Activated T-cell treated with anti-CD3 and anti-CD28 coated beads, Interleukin-2, amount 50 U/mL, for 72 hours (primary cell): ENCODE data around the gene SCYL3. TPM values are rescaled to one million over a fixed set of nuclear protein-coding genes. Genes with fewer than 3 reads are reported as not detected.

Source experiments
- ATAC-seq, 2 donors: fragments of 150-1000 bp; cut with Tn5 transposase; replicated peaks in 1 of 2; 2 replicates each; pipeline ENCODE4 v1.10.0; 2021; ENCODE audit warnings: moderate library complexity in 2 of 2, mild to moderate bottlenecking in 1 of 2
- DNase-seq, 2 donors: peaks; one replicate each; pipeline ENCODE4 v3.0.0; 2021 to 2022; ENCODE audit warnings: mixed read lengths in 1 of 2
- H3K27ac Mint-ChIP-seq: one replicate; pipeline ENCODE4 v1.8.0; 2022; ENCODE audit warnings: mild to moderate bottlenecking, moderate library complexity, mixed read lengths
- H3K27me3 Mint-ChIP-seq: one replicate; pipeline ENCODE4 v1.8.0; 2022; ENCODE audit warnings: low read depth, mixed read lengths
- H3K36me3 Mint-ChIP-seq, 2 donors: one replicate each; pipeline ENCODE4 v1.8.0; 2022; ENCODE audit warnings: mixed read lengths in 2 of 2, mild to moderate bottlenecking in 1 of 2; ENCODE audit not compliant: insufficient read depth in 2 of 2
- H3K4me1 Mint-ChIP-seq: one replicate; pipeline ENCODE4 v1.8.0; 2022; ENCODE audit warnings: low read depth, mixed read lengths
- H3K4me3 Mint-ChIP-seq, 2 donors: one replicate each; pipeline ENCODE4 v1.8.0; 2022; ENCODE audit warnings: mild to moderate bottlenecking in 2 of 2, mixed read lengths in 2 of 2, moderate library complexity in 2 of 2
- H3K9me3 Mint-ChIP-seq, 2 donors: one replicate each; pipeline ENCODE4 v1.8.0; 2022; ENCODE audit warnings: mixed read lengths in 2 of 2
- total RNA-seq, 2 donors: library from RNA; stranded (reverse); gene quantifications; one replicate each; pipeline ENCODE4 v1.2.3, GENCODE V29; 2022

SCYL3 gene
- total RNA-seq, 2 donors from 2014 or later = 17.9 to 19.1 TPM

- Mint-ChIP-seq H3K36me3 (no peaks in the 10 kb centered on the region), H3K27ac (no peak overlapping the region), H3K9me3 (no peaks in the 10 kb centered on the region), H3K4me3 (peak overlapping the region in 1 of 2 donors; percentile 16), H3K4me1 (peaks cover 24% of the 10 kb centered on the region), H3K27me3 (no peaks in the 10 kb centered on the region)
- ATAC-seq = no peak
- DNase-seq = no peak
Measured at GRCh38 chr1:169915150-169915549, 21.5 kb upstream of the SCYL3 start.

DNA sequence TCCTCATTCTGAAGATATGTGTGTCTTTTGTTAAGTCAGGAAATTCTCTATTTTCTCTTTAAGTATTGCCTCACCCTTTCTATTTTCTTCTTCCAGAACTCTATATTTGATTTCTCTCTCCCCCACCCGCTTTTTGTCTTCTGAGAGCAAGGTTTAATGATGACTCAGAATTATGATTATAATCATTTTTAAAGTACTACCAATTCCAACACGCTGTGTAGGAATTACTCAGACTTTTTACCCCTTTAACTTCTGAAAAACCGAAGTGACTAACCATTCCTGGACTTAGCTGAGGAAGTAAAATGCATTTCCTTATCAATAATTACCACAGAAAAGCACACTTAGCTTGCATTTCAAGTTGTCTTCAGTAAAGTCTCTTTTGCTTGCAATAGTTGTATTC, 20.8 kb upstream of the SCYL3 start:
- Mint-ChIP-seq H3K36me3 (no peaks in the 10 kb centered on the region), H3K4me3 (peak overlapping the region in 1 of 2 donors; percentile 21), H3K27ac (peak overlapping the region; percentile 7), H3K9me3 (no peaks in the 10 kb centered on the region), H3K4me1 (peaks cover 24% of the 10 kb centered on the region), H3K27me3 (no peaks in the 10 kb centered on the region)
- peak in 1 of 2 donors; percentile 65 for ATAC-seq
- DNase-seq = no peak

DNA sequence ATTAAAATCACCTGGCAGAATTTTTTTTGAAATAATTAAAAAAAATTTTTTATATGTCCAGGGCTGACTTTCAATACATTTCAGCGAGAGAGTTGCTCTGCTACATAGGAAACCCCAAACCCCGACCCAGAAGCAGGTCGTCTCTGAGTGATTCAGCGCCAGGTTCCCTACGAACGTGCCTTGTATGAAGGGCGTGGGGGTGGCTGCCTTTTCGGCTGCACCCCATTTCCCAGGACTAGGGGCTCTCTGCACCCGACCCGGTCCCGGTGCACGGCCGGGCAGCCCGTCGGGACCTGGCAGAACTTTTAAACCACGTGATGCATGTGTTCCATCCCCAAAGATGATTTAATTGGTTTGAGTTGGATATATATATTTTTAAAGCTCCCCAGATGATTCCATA, 15.8 kb upstream of the SCYL3 start:
- DNase-seq (no peak), ATAC-seq (no peak)
- Mint-ChIP-seq H3K4me3 (no peak overlapping the region), H3K4me1 (peaks cover 20% of the 10 kb centered on the region), H3K36me3 (no peaks in the 10 kb centered on the region), H3K27ac (no peak overlapping the region), H3K9me3 (no peaks in the 10 kb centered on the region), H3K27me3 (no peaks in the 10 kb centered on the region)

- DNase-seq (no peak), ATAC-seq (no peak)
- H3K9me3 Mint-ChIP-seq = no peaks in the 10 kb centered on the region
- H3K4me3 Mint-ChIP-seq = no peak overlapping the region
- H3K27ac Mint-ChIP-seq = no peak overlapping the region
- no peaks in the 10 kb centered on the region for H3K27me3 Mint-ChIP-seq
- H3K36me3 Mint-ChIP-seq = peaks cover 0 to 1% of the 10 kb centered on the region in 2 donors
- H3K4me1 Mint-ChIP-seq = peaks cover 29% of the 10 kb centered on the region
Measured at GRCh38 chr1:169906938-169907337, 13.2 kb upstream of the SCYL3 start.

DNA sequence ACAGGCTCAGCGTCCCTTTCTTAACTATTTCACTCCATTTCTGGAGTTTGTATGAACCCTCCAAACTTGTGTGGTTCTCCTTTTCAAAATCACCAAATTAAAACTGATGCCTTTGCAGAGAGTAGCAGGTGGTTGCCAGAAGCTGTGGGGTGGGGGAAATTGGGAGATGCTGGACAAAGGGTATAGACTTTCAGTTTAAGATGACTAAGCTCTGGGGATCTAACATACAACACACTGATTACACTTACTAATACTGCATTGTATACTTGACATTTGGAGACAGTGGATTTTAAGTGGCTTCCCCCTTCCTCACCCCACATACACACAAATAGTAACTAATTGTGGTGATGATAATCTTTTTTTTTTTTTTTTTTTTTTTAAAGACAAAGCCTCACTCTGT, 11.1 kb upstream of the SCYL3 start:
- peaks cover 0 to 1% of the 10 kb centered on the region in 2 donors for H3K36me3 Mint-ChIP-seq
- DNase-seq (no peak), ATAC-seq (no peak)
- H3K9me3 Mint-ChIP-seq = no peaks in the 10 kb centered on the region
- no peaks in the 10 kb centered on the region for H3K27me3 Mint-ChIP-seq
- peaks cover 23% of the 10 kb centered on the region for H3K4me1 Mint-ChIP-seq
- no peak overlapping the region for H3K27ac Mint-ChIP-seq
- no peak overlapping the region for H3K4me3 Mint-ChIP-seq

- H3K27ac Mint-ChIP-seq = no peak overlapping the region
- peaks cover 13% of the 10 kb centered on the region for H3K4me1 Mint-ChIP-seq
- no peak for DNase-seq
- peaks cover 0 to 1% of the 10 kb centered on the region in 2 donors for H3K36me3 Mint-ChIP-seq
- H3K27me3 Mint-ChIP-seq = peaks cover 6% of the 10 kb centered on the region
- ATAC-seq = no peak
- no peaks in the 10 kb centered on the region for H3K9me3 Mint-ChIP-seq
- H3K4me3 Mint-ChIP-seq = peak overlapping the region; percentile 7 to 42
Measured at GRCh38 chr1:169902751-169903150, 9.1 kb upstream of the SCYL3 start.

DNA sequence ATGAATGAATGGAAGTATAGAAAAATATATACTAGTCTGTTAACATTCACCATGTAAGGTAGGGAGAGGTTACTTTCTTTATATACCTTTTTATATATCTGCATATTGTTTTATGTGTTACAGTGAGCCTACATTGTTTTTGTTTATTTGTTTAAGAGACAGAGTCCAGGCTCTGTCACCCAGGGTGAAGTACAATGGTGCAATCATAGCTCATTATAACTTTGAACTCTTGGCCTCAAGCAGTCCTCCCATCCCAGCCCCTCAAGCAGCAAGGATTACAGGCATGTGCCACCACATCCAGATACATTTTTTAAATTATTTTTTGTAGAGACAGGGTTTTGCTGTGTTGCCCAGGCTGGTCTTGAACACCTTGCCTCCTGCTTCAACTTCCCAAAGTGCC, 7.4 kb upstream of the SCYL3 start:
- ATAC-seq (no peak), DNase-seq (no peak)
- H3K4me1 Mint-ChIP-seq = peaks cover 17% of the 10 kb centered on the region
- no peak overlapping the region for H3K4me3 Mint-ChIP-seq
- peaks cover 0 to 1% of the 10 kb centered on the region in 2 donors for H3K36me3 Mint-ChIP-seq
- H3K27ac Mint-ChIP-seq = no peak overlapping the region
- no peaks in the 10 kb centered on the region for H3K9me3 Mint-ChIP-seq
- peaks cover 6% of the 10 kb centered on the region for H3K27me3 Mint-ChIP-seq

DNA sequence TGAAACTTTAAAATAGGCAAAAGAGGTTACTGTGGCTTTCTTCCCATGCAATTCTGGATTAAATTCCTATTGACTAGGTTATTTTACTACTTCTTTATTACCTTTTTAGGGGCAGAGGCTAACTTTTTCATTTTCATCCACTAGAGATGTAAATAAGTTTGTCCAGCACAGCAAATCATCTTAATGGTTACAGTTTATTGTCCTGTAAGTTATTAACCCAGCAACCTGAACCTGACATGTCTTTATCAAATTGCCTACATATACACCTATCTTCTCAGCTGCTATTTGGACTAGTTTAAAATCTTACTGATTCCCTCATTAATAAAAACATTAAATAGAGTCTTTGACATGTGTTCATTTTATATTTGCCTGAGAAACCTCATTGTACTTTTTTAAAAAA, 6.9 kb upstream of the SCYL3 start:
- H3K27me3 Mint-ChIP-seq = peaks cover 6% of the 10 kb centered on the region
- H3K4me1 Mint-ChIP-seq = peaks cover 18% of the 10 kb centered on the region
- H3K36me3 Mint-ChIP-seq = peaks cover 0 to 1% of the 10 kb centered on the region in 2 donors
- ATAC-seq (no peak), DNase-seq (no peak)
- no peak overlapping the region for H3K27ac Mint-ChIP-seq
- no peak overlapping the region for H3K4me3 Mint-ChIP-seq
- no peaks in the 10 kb centered on the region for H3K9me3 Mint-ChIP-seq

DNA sequence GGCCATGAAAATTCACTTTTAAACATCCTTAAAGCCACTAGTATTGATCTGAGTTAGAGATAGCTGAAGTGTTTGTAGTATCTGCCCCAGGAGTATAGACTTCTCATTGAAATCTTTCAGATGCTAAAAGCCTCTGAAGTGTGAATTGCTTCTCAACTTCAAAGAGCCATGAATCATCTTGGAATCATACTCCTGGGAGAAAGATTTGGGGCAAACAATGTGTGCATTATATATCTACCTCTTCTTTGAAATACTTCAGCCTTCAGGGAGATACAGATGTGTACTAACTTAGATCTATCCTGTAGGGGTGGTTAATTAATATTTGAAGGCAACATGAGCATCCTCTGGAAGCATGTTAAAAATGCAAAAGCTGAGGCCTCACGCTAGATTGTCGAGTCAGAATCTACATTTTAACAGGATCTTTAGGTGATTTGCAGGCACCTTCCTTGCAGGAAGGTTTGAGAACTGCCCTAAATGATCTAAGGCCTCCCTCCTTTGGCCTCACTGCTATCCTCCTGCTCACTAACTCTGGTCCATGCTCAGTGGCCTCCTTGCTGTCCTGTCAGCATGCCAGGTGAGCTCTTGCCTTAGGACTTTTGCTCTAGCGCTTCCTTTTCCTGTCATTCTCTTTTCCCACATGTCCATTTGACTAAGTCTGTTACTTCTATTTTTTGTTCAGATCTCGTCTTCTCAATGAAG, 6.0 kb upstream of the SCYL3 start:
- Mint-ChIP-seq H3K9me3 (peaks cover 0 to 2% of the 10 kb centered on the region in 2 donors), H3K4me1 (peaks cover 22% of the 10 kb centered on the region), H3K36me3 (peaks cover 0 to 1% of the 10 kb centered on the region in 2 donors), H3K4me3 (no peak overlapping the region), H3K27ac (no peak overlapping the region), H3K27me3 (peaks cover 6% of the 10 kb centered on the region)
- no peak for DNase-seq
- peak in 1 of 2 donors; percentile 30 for ATAC-seq

DNA sequence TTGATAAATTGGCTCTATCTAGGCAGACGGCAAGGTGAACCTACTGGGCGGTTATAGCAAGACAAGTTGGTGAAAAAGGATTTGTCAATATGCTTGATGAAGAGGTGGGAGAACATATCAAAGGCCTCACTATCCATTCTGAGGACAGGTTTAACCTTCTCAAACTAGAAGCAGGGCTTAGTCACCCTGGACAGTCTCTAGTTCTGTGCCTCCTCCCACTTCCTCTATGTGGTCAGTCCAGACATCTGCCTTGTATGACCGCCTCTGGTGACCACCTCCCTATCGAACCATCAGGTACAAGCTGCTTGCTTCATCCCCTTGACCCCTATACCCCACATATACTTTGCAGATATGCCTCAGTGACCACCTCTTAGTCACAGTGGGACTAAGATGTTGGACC, 2.3 kb upstream of the SCYL3 start:
- H3K9me3 Mint-ChIP-seq = peaks cover 0 to 2% of the 10 kb centered on the region in 2 donors
- no peak for ATAC-seq
- no peak overlapping the region for H3K4me3 Mint-ChIP-seq
- peaks cover 35% of the 10 kb centered on the region for H3K4me1 Mint-ChIP-seq
- no peak for DNase-seq
- H3K27ac Mint-ChIP-seq = no peak overlapping the region
- H3K36me3 Mint-ChIP-seq = no peaks in the 10 kb centered on the region
- H3K27me3 Mint-ChIP-seq = peaks cover 6% of the 10 kb centered on the region

GRCh38 chr1:169894424-169895145, 889 bp upstream of the SCYL3 start:
- peak overlapping the region; percentile 81 to 91 for H3K4me3 Mint-ChIP-seq
- H3K4me1 Mint-ChIP-seq = peaks cover 49% of the 10 kb centered on the region
- H3K9me3 Mint-ChIP-seq = peaks cover 0 to 2% of the 10 kb centered on the region in 2 donors
- DNase-seq (no peak), ATAC-seq (no peak)
- no peaks in the 10 kb centered on the region for H3K36me3 Mint-ChIP-seq
- H3K27me3 Mint-ChIP-seq = peaks cover 6% of the 10 kb centered on the region
- H3K27ac Mint-ChIP-seq = peak overlapping the region; percentile 100

DNA sequence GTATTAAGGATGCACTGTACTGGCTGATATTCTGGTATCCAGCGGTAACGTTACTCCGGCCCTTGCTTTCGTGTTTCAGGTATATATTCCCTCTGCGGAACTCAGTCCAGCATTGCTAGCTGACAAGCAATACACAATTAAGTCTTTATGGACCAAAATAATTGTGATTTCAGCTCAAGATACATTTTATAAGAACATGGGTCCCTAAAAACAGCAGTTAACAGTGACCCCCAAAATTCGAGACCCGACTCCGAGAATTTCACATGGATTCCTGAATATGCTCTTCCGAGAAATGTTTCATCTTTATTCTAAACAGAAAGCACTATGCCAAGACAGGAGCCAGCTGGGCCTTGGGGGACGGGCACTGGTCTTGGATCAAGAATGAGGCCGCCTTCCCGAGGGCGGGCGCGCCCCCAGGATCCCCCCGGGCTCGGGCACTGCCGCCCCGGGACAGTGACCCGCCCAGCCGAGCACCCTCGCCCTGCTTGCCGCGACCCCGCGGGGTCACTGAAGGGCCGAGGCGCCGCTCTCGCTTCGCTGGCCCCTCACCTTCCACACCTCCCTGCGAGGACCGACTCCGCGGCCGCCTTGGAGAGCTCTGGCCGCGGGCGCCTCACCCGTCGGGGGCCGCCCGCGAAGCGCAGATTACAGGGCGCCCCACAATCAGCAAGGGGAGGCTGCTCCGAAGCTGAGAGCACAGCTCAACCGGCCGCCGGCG, 610 bp downstream of the SCYL3 start:
- Mint-ChIP-seq H3K9me3 (peaks cover 0 to 2% of the 10 kb centered on the region in 2 donors), H3K4me3 (peak overlapping the region; percentile 80 to 81), H3K4me1 (peaks cover 63% of the 10 kb centered on the region), H3K36me3 (peaks cover 0 to 2% of the 10 kb centered on the region in 2 donors), H3K27ac (peak overlapping the region; percentile 86), H3K27me3 (peaks cover 4% of the 10 kb centered on the region)
- ATAC-seq (peak in 1 of 2 donors; percentile 7), DNase-seq (no peak)
